HepG2 (cell line): ENCODE results near the gene PBOV1. TPM values are rescaled to one million over a fixed set of nuclear protein-coding genes. Genes with fewer than 3 reads are reported as not detected.

Experiments used
- AHR ChIP-seq: IDR thresholded peaks from 2 replicates; pipeline ENCODE4 v1.6.1; 2018; ENCODE audit warnings: missing genetic modification reagents, missing compliant biosample characterization
- CCAR2 ChIP-seq: fragments of 200-400 bp; formaldehyde crosslinking; optimal IDR thresholded peaks from 2 replicates; pipeline ENCODE3; 2018; ENCODE audit warnings: low read depth, mild to moderate bottlenecking, low read length, moderate library complexity
- FOXA1 ChIP-seq, 2 experiments: fragments of 450-650 bp in 1 of 2; sonication (generic) in 1 of 2; formaldehyde crosslinking in 1 of 2; IDR thresholded peaks; 2 replicates each; pipeline versions ENCODE4 v1.4.0 to v1.6.1; 2016 to 2020; ENCODE audit warnings: missing genetic modification reagents in 1 of 2
- FOXJ3 ChIP-seq: sonication (generic); formaldehyde crosslinking; IDR thresholded peaks from 2 replicates; pipeline ENCODE4 v1.4.0; 2020; ENCODE audit warnings: missing genetic modification reagents, mild to moderate bottlenecking, borderline replicate concordance
- GPBP1L1 ChIP-seq: sonication (generic); formaldehyde crosslinking; IDR thresholded peaks from 2 replicates; pipeline ENCODE4 v1.5.0; 2020; ENCODE audit warnings: mild to moderate bottlenecking, missing genetic modification reagents
- GZF1 ChIP-seq: sonication (generic); formaldehyde crosslinking; IDR thresholded peaks from 2 replicates; pipeline ENCODE4 v1.5.1; 2020; ENCODE audit warnings: mild to moderate bottlenecking, missing genetic modification reagents
- HDAC2 ChIP-seq: sonication (generic); formaldehyde crosslinking; IDR thresholded peaks from 2 replicates; pipeline ENCODE4 v1.4.0; 2020; ENCODE audit warnings: missing genetic modification reagents
- MAX ChIP-seq: IDR thresholded peaks from 2 replicates; pipeline ENCODE4 v1.6.1; 2012; ENCODE audit warnings: inconsistent platforms
- MLX ChIP-seq: IDR thresholded peaks from 2 replicates; pipeline ENCODE4 v1.6.1; 2016
- NCOA1 ChIP-seq: sonication (generic); formaldehyde crosslinking; IDR thresholded peaks from 2 replicates; pipeline ENCODE4 v1.9.0; 2021; ENCODE audit warnings: missing genetic modification reagents
- NFRKB ChIP-seq: fragments of 450-650 bp; IDR thresholded peaks from 2 replicates; pipeline ENCODE4 v1.6.1; 2017
- NFYC ChIP-seq: IDR thresholded peaks from 2 replicates; pipeline ENCODE4 v1.6.1; 2016; ENCODE audit warnings: missing genetic modification reagents, missing compliant biosample characterization
- NR2F1 ChIP-seq, 2 experiments: fragments of 450-650 bp in 1 of 2; formaldehyde crosslinking in 1 of 2; IDR thresholded peaks; 2 replicates each; pipeline versions ENCODE4 v1.5.0 to v1.6.1; 2016 to 2020; ENCODE audit warnings: mild to moderate bottlenecking in 1 of 2, missing compliant biosample characterization in 1 of 2, missing genetic modification reagents in 1 of 2, moderate library complexity in 1 of 2
- RBM22 ChIP-seq: fragments of 200-400 bp; formaldehyde crosslinking; optimal IDR thresholded peaks from 2 replicates; pipeline ENCODE3; 2017; ENCODE audit warnings: mild to moderate bottlenecking, low read length, moderate library complexity
- RFX5 ChIP-seq: IDR thresholded peaks from 2 replicates; pipeline ENCODE4 v1.6.1; 2011; ENCODE audit warnings: low read depth, low read length, improper control_type of control experiment
- SNAI1 ChIP-seq: sonication (generic); formaldehyde crosslinking; IDR thresholded peaks from 2 replicates; pipeline ENCODE4 v1.5.0; 2020; ENCODE audit warnings: mild to moderate bottlenecking, missing genetic modification reagents, borderline replicate concordance
- SP1 ChIP-seq, 2 experiments: fragments of 450-650 bp in 1 of 2; sonication (generic) in 1 of 2; formaldehyde crosslinking in 1 of 2; IDR thresholded peaks; 2 replicates each; pipeline versions ENCODE4 v1.4.0 to v1.6.1; 2016 to 2020; ENCODE audit warnings: missing genetic modification reagents in 1 of 2
- SPEN ChIP-seq: sonication (generic); formaldehyde crosslinking; IDR thresholded peaks from 2 replicates; pipeline ENCODE4 v1.5.1; 2020; ENCODE audit warnings: low read depth, mild to moderate bottlenecking, missing genetic modification reagents
- SRY ChIP-seq: sonication (generic); formaldehyde crosslinking; IDR thresholded peaks from 2 replicates; pipeline ENCODE4 v1.8.0; 2022; ENCODE audit warnings: mild to moderate bottlenecking, missing genetic modification reagents
- STAG1 ChIP-seq: sonication (generic); formaldehyde crosslinking; IDR thresholded peaks from 2 replicates; pipeline ENCODE4 v1.4.0; 2020; ENCODE audit warnings: missing genetic modification reagents
- THAP7 ChIP-seq: sonication (generic); formaldehyde crosslinking; IDR thresholded peaks from 2 replicates; pipeline ENCODE4 v1.8.1; 2023; ENCODE audit warnings: mild to moderate bottlenecking, missing genetic modification reagents
- ZFP37 ChIP-seq: sonication (generic); formaldehyde crosslinking; IDR thresholded peaks from 2 replicates; pipeline ENCODE4 v1.4.0; 2020; ENCODE audit warnings: missing genetic modification reagents, borderline replicate concordance
- ZKSCAN1 ChIP-seq: fragments of 150-350 bp; IDR thresholded peaks from 2 replicates; pipeline ENCODE4 v1.6.1; 2014; ENCODE audit warnings: low read length
- ZNF138 ChIP-seq: sonication (generic); formaldehyde crosslinking; IDR thresholded peaks from 2 replicates; pipeline ENCODE4 v1.5.0; 2020; ENCODE audit warnings: mild to moderate bottlenecking, low read depth, missing genetic modification reagents
- ZNF230 ChIP-seq: sonication (generic); formaldehyde crosslinking; IDR thresholded peaks from 2 replicates; pipeline ENCODE4 v1.4.0; 2020; ENCODE audit warnings: mild to moderate bottlenecking, missing genetic modification reagents
- ZNF382 ChIP-seq: sonication (generic); formaldehyde crosslinking; IDR thresholded peaks from 2 replicates; pipeline ENCODE4 v1.5.0; 2020; ENCODE audit warnings: missing genetic modification reagents, mild to moderate bottlenecking, borderline replicate concordance
- ZNF451 ChIP-seq: sonication (generic); formaldehyde crosslinking; IDR thresholded peaks from 2 replicates; pipeline ENCODE4 v1.5.0; 2020; ENCODE audit warnings: mild to moderate bottlenecking, missing genetic modification reagents
- ZNF564 ChIP-seq: sonication (generic); formaldehyde crosslinking; IDR thresholded peaks from 2 replicates; pipeline ENCODE4 v1.8.1; 2023; ENCODE audit warnings: mild to moderate bottlenecking, missing genetic modification reagents
- ZNF580 ChIP-seq: IDR thresholded peaks from 2 replicates; pipeline ENCODE4 v1.6.1; 2016; ENCODE audit warnings: low read depth, borderline replicate concordance
- ZNF766 ChIP-seq: sonication (generic); formaldehyde crosslinking; IDR thresholded peaks from 2 replicates; pipeline ENCODE4 v1.5.0; 2020; ENCODE audit warnings: missing genetic modification reagents, borderline replicate concordance
- ZNF782 ChIP-seq: sonication (generic); formaldehyde crosslinking; IDR thresholded peaks from 2 replicates; pipeline ENCODE4 v1.4.0; 2020; ENCODE audit warnings: missing genetic modification reagents, mild to moderate bottlenecking, borderline replicate concordance
- polyA plus RNA-seq, 8 experiments: library from polyadenylated mRNA; depleted of rRNA in 3 of 8; stranded (reverse) in 7 of 8; unstranded in 1 of 8; fragments of >200 nt; fragmentation: Illumina TruSeq in 4 of 8; extraction: Trizol in 4 of 8; gene quantifications; 2 replicates each; pipeline versions ENCODE4 v1.2.1 to v1.2.3, GENCODE V29; 2011 to 2016; ENCODE audit warnings: low read depth in 4 of 8, missing spikeins in 1 of 8, mixed read lengths in 1 of 8; ENCODE audit not compliant: insufficient read depth in 1 of 8
- total RNA-seq, 5 experiments: library from RNA; depleted of rRNA; stranded (reverse); fragments of >200 nt; fragmentation: Illumina TruSeq; extraction: Trizol; gene quantifications; 2 replicates each; pipeline ENCODE4 v1.2.3, GENCODE V29; 2016; ENCODE audit warnings: low read depth in 1 of 5

PBOV1 gene
- total and polyA plus RNA-seq, 2 of the 13 experiments (the other 11 are each of a cell fraction or from before 2014, with no cell fraction given): not detected

GRCh38 chr6:138226700-138227315, 8.5 kb upstream of the PBOV1 start (continued):
- no peak for TF ChIP-seq AHR (CRISPR knock-in tag)
- TF ChIP-seq CCAR2: no peak
- no peak for TF ChIP-seq ZNF382 (CRISPR knock-in tag)
- TF ChIP-seq GZF1 (CRISPR knock-in tag): no peak
- no peak for TF ChIP-seq STAG1 (CRISPR knock-in tag)
- TF ChIP-seq MAX: no peak
- TF ChIP-seq NR2F1 (CRISPR knock-in tag; IDR thresholded peaks at IDR 0.05): no peak
- no peak for TF ChIP-seq HDAC2 (CRISPR knock-in tag)
- TF ChIP-seq ZNF564 (CRISPR knock-in tag): no peak
- TF ChIP-seq RBM22: no peak
- TF ChIP-seq ZNF451 (CRISPR knock-in tag): no peak
- 0 out of 2 replicates have a peak, but pooled peaks have one; percentile 60 for TF ChIP-seq ZNF580 (CRISPR knock-in tag)
- no peak for TF ChIP-seq SPEN (CRISPR knock-in tag)
- TF ChIP-seq ZNF230 (CRISPR knock-in tag): no peak
- no peak for TF ChIP-seq THAP7
- no peak for TF ChIP-seq ZFP37 (CRISPR knock-in tag)
- TF ChIP-seq MLX (CRISPR knock-in tag): no peak
- TF ChIP-seq ZNF766 (CRISPR knock-in tag): no peak
- no peak for TF ChIP-seq ZKSCAN1
- TF ChIP-seq NCOA1 (CRISPR knock-in tag): no peak
- TF ChIP-seq ZNF782 (CRISPR knock-in tag): no peak
- no peak for TF ChIP-seq NFRKB
- no peak for TF ChIP-seq RFX5
- no peak for TF ChIP-seq SRY
- no peak for TF ChIP-seq SP1 (IDR thresholded peaks at IDR 0.05)
- no peak for TF ChIP-seq SP1 (CRISPR knock-in tag; IDR thresholded peaks at IDR 0.05)
- TF ChIP-seq FOXA1 (IDR thresholded peaks at IDR 0.05): no peak
- TF ChIP-seq FOXA1 (CRISPR knock-in tag; IDR thresholded peaks at IDR 0.05): no peak
- TF ChIP-seq SNAI1 (CRISPR knock-in tag): no peak
- no peak for TF ChIP-seq FOXJ3 (CRISPR knock-in tag)
- no peak for TF ChIP-seq GPBP1L1
- no peak for TF ChIP-seq ZNF138 (CRISPR knock-in tag)
- no peak for TF ChIP-seq NFYC
